K562 (cell line): ENCODE results near the gene HMGN2. TPM values are rescaled to one million over a fixed set of nuclear protein-coding genes. Genes with fewer than 3 reads are reported as not detected.

Experiments
- CREM ChIP-seq: IDR thresholded peaks from 2 replicates; pipeline ENCODE4 v1.6.1; 2014; ENCODE audit warnings: antibody characterized with exemption, low read depth
- CTBP1 ChIP-seq: fragments of 450-650 bp; IDR thresholded peaks from 2 replicates; pipeline ENCODE4 v1.6.1; 2016; ENCODE audit warnings: borderline replicate concordance
- EGR1 ChIP-seq: fragments of 450-650 bp; conservative IDR thresholded peaks from 2 replicates; pipeline ENCODE4 v1.6.1; 2017; ENCODE audit warnings: mild to moderate bottlenecking
- FIP1L1 ChIP-seq: fragments of 200-400 bp; formaldehyde crosslinking; IDR thresholded peaks from 2 replicates; pipeline ENCODE4 v1.6.1; 2018; ENCODE audit warnings: mild to moderate bottlenecking, low read depth, low read length; ENCODE audit not compliant: poor library complexity, severe bottlenecking
- FOXK2 ChIP-seq, 2 experiments: fragments of 450-650 bp; IDR thresholded peaks in 1 of 2; conservative IDR thresholded peaks in 1 of 2; 2 replicates each; pipeline ENCODE4 v1.6.1; 2016; ENCODE audit warnings: low read depth in 2 of 2, mild to moderate bottlenecking in 1 of 2
- FOXM1 ChIP-seq, 2 experiments: fragments of 450-650 bp in 1 of 2; sonication (generic) in 1 of 2; formaldehyde crosslinking in 1 of 2; IDR thresholded peaks; 2 replicates each; pipeline versions ENCODE4 v1.6.1 to v1.9.0; 2017 to 2022; ENCODE audit warnings: low read depth in 2 of 2, mild to moderate bottlenecking in 2 of 2, missing genetic modification reagents in 1 of 2, moderate library complexity in 1 of 2
- KLF13 ChIP-seq: fragments of 450-650 bp; IDR thresholded peaks from 2 replicates; pipeline ENCODE4 v1.6.1; 2016; ENCODE audit warnings: missing genetic modification characterization, low read depth, mild to moderate bottlenecking, missing compliant biosample characterization, moderate library complexity, borderline replicate concordance
- MYBL2 ChIP-seq, 2 experiments: fragments of 450-650 bp in 1 of 2; sonication (generic) in 1 of 2; formaldehyde crosslinking in 1 of 2; IDR thresholded peaks; 2 replicates each; pipeline versions ENCODE4 v1.6.1 to v1.8.1; 2017 to 2022; ENCODE audit warnings: borderline replicate concordance in 1 of 2, inconsistent platforms in 1 of 2, low read depth in 1 of 2, mild to moderate bottlenecking in 1 of 2, missing genetic modification reagents in 1 of 2, moderate library complexity in 1 of 2
- NEUROD1 ChIP-seq: fragments of 150-350 bp; IDR thresholded peaks from 2 replicates; pipeline ENCODE4 v1.6.1; 2014; ENCODE audit warnings: borderline replicate concordance, low read length, low read depth; ENCODE audit not compliant: partially characterized antibody
- POLR2AphosphoS2 ChIP-seq: IDR thresholded peaks from 2 replicates; pipeline ENCODE4 v1.6.1; 2012; ENCODE audit warnings: low read length, improper control_type of control experiment
- POLR2B ChIP-seq: fragments of 450-650 bp; IDR thresholded peaks from 2 replicates; pipeline ENCODE4 v1.6.1; 2018; ENCODE audit warnings: low read depth; ENCODE audit not compliant: partially characterized antibody
- RFX1 ChIP-seq: fragments of 450-650 bp; IDR thresholded peaks from 2 replicates; pipeline ENCODE4 v1.6.1; 2016; ENCODE audit warnings: mild to moderate bottlenecking, moderate library complexity
- SIN3B ChIP-seq: fragments of 450-650 bp; IDR thresholded peaks from 2 replicates; pipeline ENCODE4 v1.6.1; 2017; ENCODE audit warnings: low read depth, mild to moderate bottlenecking, moderate library complexity
- TAL1 ChIP-seq: fragments of 450-650 bp; IDR thresholded peaks from 2 replicates; pipeline ENCODE4 v1.6.1; 2016; ENCODE audit warnings: mild to moderate bottlenecking
- TBL1XR1 ChIP-seq, 2 experiments: IDR thresholded peaks; 2 replicates each; pipeline ENCODE4 v1.6.1; 2012; ENCODE audit warnings: improper control_type of control experiment in 2 of 2, low read length in 2 of 2, mild to moderate bottlenecking in 1 of 2
- XRCC3 ChIP-seq: fragments of 450-650 bp; IDR thresholded peaks from 2 replicates; pipeline ENCODE4 v1.6.1; 2017; ENCODE audit warnings: mild to moderate bottlenecking, moderate library complexity
- ZFP36 ChIP-seq: fragments of 150-350 bp; IDR thresholded peaks from 2 replicates; pipeline ENCODE4 v1.6.1; 2018; ENCODE audit warnings: low read length, low read depth; ENCODE audit not compliant: partially characterized antibody
- ZNF184 ChIP-seq: sonication (generic); formaldehyde crosslinking; IDR thresholded peaks from 2 replicates; pipeline ENCODE4 v1.5.0; 2020; ENCODE audit warnings: missing genetic modification reagents
- ZNF518B ChIP-seq: fragments of 250-450 bp; sonication (Bioruptor Pico); IDR thresholded peaks from 2 replicates; pipeline ENCODE4 v1.5.0; 2021; ENCODE audit warnings: mild to moderate bottlenecking, moderate library complexity
- ZNF639 ChIP-seq, 2 experiments: fragments of 200-800 bp in 1 of 2; sonication (Bioruptor generic) in 1 of 2; sonication (generic) in 1 of 2; formaldehyde crosslinking in 1 of 2; IDR thresholded peaks in 1 of 2; conservative IDR thresholded peaks in 1 of 2; 2 replicates each; pipeline versions ENCODE4 v1.5.0 to v1.6.1; 2016 to 2020; ENCODE audit warnings: missing compliant biosample characterization in 1 of 2, missing genetic modification characterization in 1 of 2, missing genetic modification reagents in 1 of 2
- ZNF764 ChIP-seq: fragments of 250-450 bp; sonication (Bioruptor Pico); IDR thresholded peaks from 2 replicates; pipeline ENCODE4 v1.4.0; 2020; ENCODE audit warnings: low read depth, mild to moderate bottlenecking, moderate library complexity
- polyA plus RNA-seq, 8 experiments: library from polyadenylated mRNA; depleted of rRNA in 4 of 8; stranded (reverse) in 5 of 8; unstranded in 3 of 8; fragments of >200 nt; fragmentation: Nextera tagmentation in 2 of 8; fragmentation: Illumina TruSeq in 1 of 8; extraction: Ambion mirVana in 2 of 8; extraction: Trizol in 1 of 8; gene quantifications; 2 replicates each; pipeline versions ENCODE4 v1.2.1 to v1.2.3, GENCODE V29; 2011 to 2014; ENCODE audit warnings: inconsistent platforms in 1 of 8, missing spikeins in 1 of 8
- total RNA-seq, 7 experiments: library from RNA; depleted of rRNA in 6 of 7; stranded (reverse); fragments of >200 nt in 6 of 7; fragmentation: Illumina TruSeq in 2 of 7; extraction: Trizol in 2 of 7; gene quantifications; 2 replicates each; pipeline versions ENCODE4 v1.2.1 to v1.2.3, GENCODE V29; 2011 to 2021; ENCODE audit warnings: low replicate concordance in 1 of 7

HMGN2 gene
- total and polyA plus RNA-seq, 9 of the 15 experiments (the other 6 are each of a cell fraction or from before 2014, with no cell fraction given), result 370 to 1,354 (median 965) TPM

DNA sequence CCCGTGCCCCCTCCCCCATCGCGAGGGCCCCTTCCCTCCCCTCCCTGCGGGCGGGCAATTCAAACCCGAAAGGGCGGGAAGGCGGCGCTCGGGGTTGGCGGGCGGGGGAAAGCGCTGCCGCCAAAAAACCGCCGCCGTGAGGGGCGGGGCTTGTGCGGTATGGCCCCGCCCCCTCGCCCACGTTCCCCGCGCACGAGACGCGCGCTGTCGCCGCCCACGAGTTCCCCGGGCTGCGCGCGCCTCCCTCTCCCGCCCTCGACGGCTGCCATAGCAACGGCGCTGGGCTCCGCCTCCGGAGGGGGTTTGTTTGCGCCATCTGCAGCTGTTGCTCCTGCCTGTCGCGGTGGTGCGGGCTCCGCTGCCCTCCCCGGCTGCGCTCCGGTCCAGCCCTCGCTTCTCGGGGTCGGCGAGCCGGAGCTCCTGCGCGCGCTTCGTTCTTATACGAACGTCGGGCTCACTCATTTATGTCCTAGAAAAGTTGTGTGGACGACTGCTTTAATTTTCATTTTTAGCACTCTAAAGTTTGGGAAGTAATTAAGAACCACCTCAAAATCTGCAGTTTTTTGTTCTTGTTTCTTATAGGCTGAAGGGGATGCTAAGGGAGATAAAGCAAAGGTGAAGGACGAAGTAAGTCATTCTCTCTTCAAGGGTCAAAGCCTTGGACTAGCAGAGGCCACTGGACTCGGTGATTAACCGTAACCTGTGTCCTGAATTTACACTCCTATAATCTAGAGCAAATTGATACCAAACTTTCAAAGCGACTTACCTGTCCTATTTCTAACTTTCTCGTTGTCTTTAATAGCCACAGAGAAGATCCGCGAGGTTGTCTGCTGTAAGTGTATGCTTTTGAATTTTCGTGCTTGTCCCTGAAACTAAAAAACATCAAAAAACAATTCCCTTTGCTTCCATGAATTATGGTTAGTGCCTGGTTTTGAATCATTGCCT lies 933 bp downstream of the HMGN2 start (continued):
- TF ChIP-seq ZNF518B (0 out of 2 replicates have a peak, but pooled peaks have one; percentile 55), NEUROD1 (peak; percentile 91), CREM (peak; percentile 66; the same call in 1 of the 2 replicates), ZNF639 (CRISPR knock-in tag; conservative IDR thresholded peaks at IDR 0.05 in 1 of 2, IDR thresholded peaks at IDR 0.05 in 1 of 2) (peak in 1 of 2 experiments; percentile 96; a peak in 2 of 4 replicates), ZNF184 (no peak), POLR2AphosphoS2 (peak; percentile 85; the same call in 1 of the 2 replicates), TAL1 (no peak), ZNF764 (CRISPR knock-in tag) (no peak), FOXK2 (conservative IDR thresholded peaks at IDR 0.05 in 1 of 2, IDR thresholded peaks at IDR 0.05 in 1 of 2; ENCODE audit: low read depth in 2 of 2) (peak; percentile 68 to 73; a peak in 2 of 4 replicates), FOXM1 (IDR thresholded peaks at IDR 0.05; ENCODE audit: low read depth) (peak; percentile 65), FOXM1 (CRISPR knock-in tag; IDR thresholded peaks at IDR 0.05; ENCODE audit: low read depth) (0 out of 2 replicates have a peak, but pooled peaks have one; percentile 71), EGR1 (peak; percentile 100), SIN3B (peak; percentile 27; the same call in 1 of the 2 replicates), XRCC3 (no peak), TBL1XR1 (IDR thresholded peaks at IDR 0.05; ENCODE audit: low read length in 2 of 2) (peak in 1 of 2 experiments; percentile 46; a peak in 1 of 4 replicates), CTBP1 (peak; percentile 75), KLF13 (tag) (0 out of 2 replicates have a peak, but pooled peaks have one; percentile 48), RFX1 (peak; percentile 95), ZFP36 (peak; percentile 18), POLR2B (peak; percentile 5), MYBL2 (IDR thresholded peaks at IDR 0.05; ENCODE audit: low read depth) (peak; percentile 96), MYBL2 (CRISPR knock-in tag; IDR thresholded peaks at IDR 0.05; ENCODE audit: borderline replicate concordance) (peak; percentile 94; the same call in 1 of the 2 replicates), FIP1L1 (peak; percentile 22)
